H9 (cell line): ENCODE data around the gene METTL22. TPM values are rescaled to one million over a fixed set of nuclear protein-coding genes. Genes with fewer than 3 reads are reported as not detected.

Experiments
- DNase-seq: peaks from one replicate; pipeline ENCODE4 v3.0.0-alpha.2; 2017
- H2AFZ ChIP-seq: one replicate; pipeline ENCODE4 v1.6.1; 2013; ENCODE audit warnings: mild to moderate bottlenecking, low read length, control low read depth, moderate library complexity
- H2AK5ac ChIP-seq: 2 replicates; pipeline ENCODE4 v1.6.1; 2013; ENCODE audit warnings: low read length, control low read depth, mixed read lengths; ENCODE audit not compliant: insufficient read length
- H2BK120ac ChIP-seq: one replicate; pipeline ENCODE4 v1.6.1; 2013; ENCODE audit warnings: low read depth, mild to moderate bottlenecking, low read length, control low read depth, inconsistent platforms; ENCODE audit not compliant: poor library complexity, severe bottlenecking
- H2BK12ac ChIP-seq: 2 replicates; pipeline ENCODE4 v1.6.1; 2013; ENCODE audit warnings: low read length, control low read depth, mixed read lengths, low read depth; ENCODE audit not compliant: insufficient read length
- H2BK15ac ChIP-seq: 2 replicates; pipeline ENCODE4 v1.6.1; 2013; ENCODE audit warnings: low read depth, low read length, control low read depth
- H2BK20ac ChIP-seq: one replicate; pipeline ENCODE4 v1.6.1; 2013; ENCODE audit warnings: low read depth, mild to moderate bottlenecking, low read length, control low read depth, inconsistent platforms; ENCODE audit not compliant: poor library complexity, severe bottlenecking
- H2BK5ac ChIP-seq: 2 replicates; pipeline ENCODE4 v1.6.1; 2013; ENCODE audit warnings: low read length, control low read depth, mixed read lengths; ENCODE audit not compliant: insufficient read length
- H3K14ac ChIP-seq: 2 replicates; pipeline ENCODE4 v1.6.1; 2013; ENCODE audit warnings: low read length, control low read depth; ENCODE audit not compliant: insufficient read depth
- H3K18ac ChIP-seq: 2 replicates; pipeline ENCODE4 v1.6.1; 2013; ENCODE audit warnings: low read depth, mild to moderate bottlenecking, mixed read lengths, low read length, control low read depth; ENCODE audit not compliant: insufficient read length
- H3K23ac ChIP-seq: 2 replicates; pipeline ENCODE4 v1.6.1; 2013; ENCODE audit warnings: low read length, control low read depth, mixed read lengths, low read depth; ENCODE audit not compliant: insufficient read length
- H3K23me2 ChIP-seq: 2 replicates; pipeline ENCODE4 v1.6.1; 2013; ENCODE audit warnings: low read depth, mild to moderate bottlenecking, mixed read lengths, low read length, control low read depth; ENCODE audit not compliant: insufficient read length, poor library complexity, severe bottlenecking
- H3K27ac ChIP-seq: 2 replicates; pipeline ENCODE4 v1.5.1; 2013; ENCODE audit warnings: low read length, control low read depth, mixed read lengths, low read depth; ENCODE audit not compliant: insufficient read length
- H3K27me3 ChIP-seq: 2 replicates; pipeline ENCODE4 v1.6.1; 2013; ENCODE audit warnings: low read length, control low read depth, inconsistent platforms; ENCODE audit not compliant: insufficient read depth
- H3K4ac ChIP-seq: 2 replicates; pipeline ENCODE4 v1.6.1; 2013; ENCODE audit warnings: low read depth, mild to moderate bottlenecking, control low read depth, inconsistent platforms, low read length, moderate library complexity
- H3K4me1 ChIP-seq: 2 replicates; pipeline ENCODE4 v1.6.1; 2013; ENCODE audit warnings: low read length, control low read depth, inconsistent platforms; ENCODE audit not compliant: insufficient read depth
- H3K4me2 ChIP-seq: 2 replicates; pipeline ENCODE4 v1.6.1; 2013; ENCODE audit warnings: low read length, control low read depth, mixed read lengths; ENCODE audit not compliant: insufficient read length, insufficient read depth
- H3K56ac ChIP-seq: 2 replicates; pipeline ENCODE4 v1.6.1; 2013; ENCODE audit warnings: low read depth, mild to moderate bottlenecking, mixed read lengths, low read length, control low read depth; ENCODE audit not compliant: insufficient read length
- H3K79me1 ChIP-seq: 2 replicates; pipeline ENCODE4 v1.6.1; 2013; ENCODE audit warnings: low read depth, mild to moderate bottlenecking, moderate library complexity, low read length, control low read depth, inconsistent platforms; ENCODE audit not compliant: insufficient read depth, poor library complexity, severe bottlenecking
- H3K79me2 ChIP-seq: 2 replicates; pipeline ENCODE4 v1.6.1; 2013; ENCODE audit warnings: low read length, control low read depth, inconsistent platforms; ENCODE audit not compliant: insufficient read depth
- H3K9ac ChIP-seq: 2 replicates; pipeline ENCODE4 v1.6.1; 2013; ENCODE audit warnings: low read length, control low read depth, mixed read lengths; ENCODE audit not compliant: insufficient read length; ENCODE audit errors: extremely low read depth
- H3K9me3 ChIP-seq: one replicate; pipeline ENCODE4 v1.6.1; 2013; ENCODE audit warnings: low read depth, low read length, inconsistent platforms; ENCODE audit not compliant: control insufficient read depth
- H3T11ph ChIP-seq: one replicate; pipeline ENCODE4 v1.6.1; 2013; ENCODE audit warnings: mild to moderate bottlenecking, low read length, control low read depth, inconsistent platforms
- H4K20me1 ChIP-seq: one replicate; pipeline ENCODE4 v1.6.1; 2013; ENCODE audit not compliant: control insufficient read depth, insufficient read length, insufficient read depth
- H4K5ac ChIP-seq: 2 replicates; pipeline ENCODE4 v1.6.1; 2013; ENCODE audit warnings: low read depth, mild to moderate bottlenecking, mixed read lengths, low read length, control low read depth; ENCODE audit not compliant: insufficient read length
- H4K8ac ChIP-seq: replicated peaks from 2 replicates; pipeline ENCODE4 v1.6.1; 2013; ENCODE audit warnings: low read length, control low read depth, mixed read lengths, low read depth; ENCODE audit not compliant: insufficient read length
- H4K91ac ChIP-seq: 2 replicates; pipeline ENCODE4 v1.6.1; 2013; ENCODE audit warnings: low read depth, mild to moderate bottlenecking, moderate library complexity, mixed read lengths, low read length, control low read depth; ENCODE audit not compliant: insufficient read length
- H3K27ac Mint-ChIP-seq, 3 experiments: 2 replicates in 2 of 3; 3 replicates in 1 of 3; pipeline ENCODE4 v1.8.0; 2020 to 2021; ENCODE audit warnings: mixed read lengths in 3 of 3, mild to moderate bottlenecking in 1 of 3, moderate library complexity in 1 of 3
- H3K27me3 Mint-ChIP-seq: 2 replicates; pipeline ENCODE4 v1.8.0; 2021; ENCODE audit warnings: low read depth, mild to moderate bottlenecking, moderate library complexity, mixed read lengths
- H3K36me3 Mint-ChIP-seq, 3 experiments: 2 replicates in 2 of 3; 3 replicates in 1 of 3; pipeline ENCODE4 v1.8.0; 2020 to 2021; ENCODE audit warnings: low read depth in 3 of 3, mixed read lengths in 3 of 3; ENCODE audit not compliant: insufficient read depth in 1 of 3
- H3K4me1 Mint-ChIP-seq, 2 experiments: 2 replicates each; pipeline ENCODE4 v1.8.0; 2020; ENCODE audit warnings: mixed read lengths in 2 of 2
- H3K4me3 Mint-ChIP-seq, 2 experiments: 2 replicates in 1 of 2; 3 replicates in 1 of 2; pipeline ENCODE4 v1.8.0; 2020 to 2021; ENCODE audit warnings: mild to moderate bottlenecking in 2 of 2, mixed read lengths in 2 of 2, moderate library complexity in 1 of 2
- H3K9me3 Mint-ChIP-seq, 2 experiments: 2 replicates in 1 of 2; 3 replicates in 1 of 2; pipeline ENCODE4 v1.8.0; 2020; ENCODE audit warnings: mild to moderate bottlenecking in 2 of 2, mixed read lengths in 2 of 2, moderate library complexity in 1 of 2
- CTCF ChIP-seq: fragments of 200-600 bp; sonication (generic); conservative IDR thresholded peaks from 3 replicates; pipeline ENCODE4 v1.8.0; 2021; ENCODE audit warnings: antibody characterized with exemption, mild to moderate bottlenecking
- total RNA-seq: library from RNA; stranded (reverse); gene quantifications from 2 replicates; pipeline ENCODE4 v1.2.1, GENCODE V29; 2021

METTL22 gene
- total RNA-seq, 1 experiment from 2014 or later = 51.9 TPM

- Mint-ChIP-seq H3K36me3 (peaks cover 0 to 1% (median 0%) of the 10 kb centered on the region in 3 experiments; a peak in 2 of 7 replicates), H3K27ac (peak overlapping the region in 1 of 3 experiments; percentile 15; a peak in 1 of 7 replicates), H3K9me3 (peaks cover 2 to 7% of the 10 kb centered on the region in 2 experiments; a peak in 4 of 5 replicates), H3K4me3 (no peak overlapping the region), H3K4me1 (peaks cover 7 to 15% of the 10 kb centered on the region in 2 experiments), H3K27me3 (peaks cover 32% of the 10 kb centered on the region)
- Histone ChIP-seq H3K4me2 (no peak overlapping the region), H4K20me1 (no peaks in the 10 kb centered on the region), H4K8ac (no peak overlapping the region), H3K79me2 (no peaks in the 10 kb centered on the region), H3K4me1 (no peaks in the 10 kb centered on the region), H2BK20ac (no peak overlapping the region), H2BK15ac (no peak overlapping the region), H3K18ac (no peak overlapping the region), H3K4ac (no peak overlapping the region), H3K56ac (no peak overlapping the region), H4K91ac (no peak overlapping the region), H2AFZ (no peak overlapping the region), H3K23me2 (no peaks in the 10 kb centered on the region), H2BK120ac (no peak overlapping the region), H3K23ac (no peak overlapping the region), H3K79me1 (no peaks in the 10 kb centered on the region), H3K9me3 (no peaks in the 10 kb centered on the region), H4K5ac (no peak overlapping the region), H2AK5ac (no peak overlapping the region), H2BK5ac (no peak overlapping the region), H3K14ac (no peak overlapping the region), H3T11ph (no peak overlapping the region), H3K27me3 (no peaks in the 10 kb centered on the region), H2BK12ac (no peak overlapping the region), H3K27ac (no peak overlapping the region), H3K9ac (no peak overlapping the region)
- DNase-seq = no peak
- no peak for TF ChIP-seq CTCF
Observed at GRCh38 chr16:8605554-8605953, 15.9 kb upstream of the METTL22 start.
